NCI-H226 (cell line): ENCODE data around the gene LRRC75A.
A peak's percentile ranks its signal among the peaks of the same experiment; 100 is the strongest.
"Not testable (repeated sequence)": the region's sequence is repeated elsewhere in the genome, so short reads cannot be mapped to it uniquely, and the experiment has no call there.

ENCODE experiments used
- DNase-seq: peaks from one replicate; pipeline ENCODE4 v3.0.0-alpha.2; 2015

The LRRC75A gene

GRCh38 chr17:16428098-16428882, 63.7 kb downstream of the LRRC75A start:
- DNase-seq: no peak

- no peak for DNase-seq
Measured at GRCh38 chr17:16427020-16427419, 65.0 kb downstream of the LRRC75A start.

GRCh38 chr17:16425698-16426659, 66.0 kb downstream of the LRRC75A start:
- no peak for DNase-seq

- no peak for DNase-seq
Measured at GRCh38 chr17:16425202-16425601, 66.8 kb downstream of the LRRC75A start.

- DNase-seq: no peak
Measured at GRCh38 chr17:16423226-16423872, 68.6 kb downstream of the LRRC75A start.

- DNase-seq: no peak
Measured at GRCh38 chr17:16422416-16422815, 69.6 kb downstream of the LRRC75A start.

- peak; percentile 76 for DNase-seq
Measured at GRCh38 chr17:16419929-16420271, 72.1 kb downstream of the LRRC75A start.

- peak; percentile 78 for DNase-seq
Measured at GRCh38 chr17:16419074-16419928, 72.7 kb downstream of the LRRC75A start.

- DNase-seq: no peak
Measured at GRCh38 chr17:16418685-16419068, 73.3 kb downstream of the LRRC75A start.

GRCh38 chr17:16417896-16418684, 73.9 kb downstream of the LRRC75A start:
- no peak for DNase-seq

- no peak for DNase-seq
Measured at GRCh38 chr17:16417399-16417798, 74.6 kb downstream of the LRRC75A start.

- DNase-seq: no peak
Measured at GRCh38 chr17:16415031-16415924, 76.7 kb downstream of the LRRC75A start, which contains the start of gene TRPV2. TSS of gene TRPV2 (plus strand) at chr17:16415571. CDS start at chr17:16417669, 2,098 bp downstream.

GRCh38 chr17:16407911-16408588, 83.9 kb downstream of the LRRC75A start:
- DNase-seq: no peak

- no peak for DNase-seq
Measured at GRCh38 chr17:16406742-16407674, 85.0 kb downstream of the LRRC75A start.

GRCh38 chr17:16403847-16404246, 88.1 kb downstream of the LRRC75A start:
- not testable (repeated sequence) for DNase-seq

GRCh38 chr17:16398270-16399267, 93.4 kb downstream of the LRRC75A start:
- peak; percentile 22 for DNase-seq

- not testable (repeated sequence) for DNase-seq
Measured at GRCh38 chr17:16396693-16397092, 95.3 kb downstream of the LRRC75A start.
